NCI-H1092 treated with DMSO at 0.1 percent for 48 hours (cell line): ENCODE data around the gene UBXN11.
A peak's percentile ranks its signal among the peaks of the same experiment; 100 is the strongest.
"Not testable (repeated sequence)": the region's sequence is repeated elsewhere in the genome, so short reads cannot be mapped to it uniquely, and the experiment has no call there.

Experiments used
- DNase-seq: peaks from one replicate; lab custom pipeline; 2025; lab: John Stamatoyannopoulos, UW

Gene UBXN11

DNA sequence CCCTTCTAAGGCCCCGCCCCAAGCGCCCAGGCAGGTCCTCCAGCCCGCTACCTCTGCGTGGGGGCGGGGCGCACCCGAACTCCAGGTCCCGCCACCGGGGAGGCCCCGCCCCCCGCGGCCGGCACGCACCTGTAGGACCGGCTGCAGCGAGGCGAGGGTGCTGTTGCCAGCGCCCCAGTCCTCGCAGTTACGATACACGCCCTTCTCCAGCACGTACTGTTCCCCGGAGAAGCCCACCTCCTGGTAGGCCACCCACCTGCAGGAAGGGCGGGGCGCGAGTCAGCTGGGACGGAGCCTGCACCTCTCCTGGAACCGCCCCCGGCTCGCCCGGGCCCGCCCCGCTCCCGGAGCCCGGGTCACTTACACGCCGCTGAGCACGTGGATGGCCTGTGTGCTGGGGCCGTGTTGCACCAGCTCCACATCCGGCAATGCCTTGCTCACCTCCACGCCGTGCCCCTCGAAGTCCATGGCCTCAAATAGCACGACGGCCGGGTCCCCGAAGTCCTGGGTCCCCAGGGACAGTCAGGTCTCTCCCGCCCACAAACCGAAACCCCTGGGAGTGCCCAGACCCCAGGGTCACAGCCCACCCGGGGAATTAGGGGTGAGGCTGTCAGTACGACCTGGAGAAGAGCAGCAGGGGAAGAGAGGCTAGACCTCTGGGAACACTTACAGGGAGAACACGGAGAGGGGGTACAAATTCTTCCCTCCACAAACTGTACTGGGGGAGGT, 30.2 kb upstream of the UBXN11 start:
- DNase-seq = peak; percentile 33

DNA sequence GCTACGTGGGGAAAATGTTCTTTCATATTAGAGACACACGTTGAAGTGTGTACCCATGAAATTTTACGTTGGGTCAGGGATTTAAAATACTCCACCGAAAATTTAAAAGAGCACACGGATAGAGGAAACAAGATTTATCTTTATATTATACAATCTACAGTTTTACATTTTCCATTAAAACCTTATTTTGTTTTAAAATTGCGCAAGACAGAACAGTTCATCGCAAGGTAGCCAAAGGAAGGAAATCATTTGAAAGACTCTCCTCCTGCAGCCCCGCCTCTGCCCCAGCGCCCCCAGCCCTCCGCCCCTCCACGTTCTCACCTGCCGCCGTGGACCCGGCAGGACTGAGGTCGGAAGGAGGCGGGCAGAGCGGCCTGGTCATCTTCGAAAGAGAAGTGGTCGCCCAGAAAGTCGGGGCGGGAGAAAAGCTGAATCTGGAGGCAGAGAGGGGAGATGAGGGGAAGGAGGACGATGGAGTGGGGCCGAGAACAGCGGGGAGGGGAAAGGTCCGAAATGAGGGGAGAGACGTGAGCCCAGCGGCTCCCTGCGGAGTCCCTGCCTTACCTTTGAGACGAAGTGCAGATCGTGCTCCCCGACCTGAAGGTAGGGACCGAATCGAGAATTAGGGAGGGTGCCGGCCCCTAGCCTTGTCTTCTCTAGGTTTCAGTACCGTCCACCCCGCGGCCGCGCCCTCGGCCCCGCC, 29.5 kb upstream of the UBXN11 start:
- no peak for DNase-seq

DNA sequence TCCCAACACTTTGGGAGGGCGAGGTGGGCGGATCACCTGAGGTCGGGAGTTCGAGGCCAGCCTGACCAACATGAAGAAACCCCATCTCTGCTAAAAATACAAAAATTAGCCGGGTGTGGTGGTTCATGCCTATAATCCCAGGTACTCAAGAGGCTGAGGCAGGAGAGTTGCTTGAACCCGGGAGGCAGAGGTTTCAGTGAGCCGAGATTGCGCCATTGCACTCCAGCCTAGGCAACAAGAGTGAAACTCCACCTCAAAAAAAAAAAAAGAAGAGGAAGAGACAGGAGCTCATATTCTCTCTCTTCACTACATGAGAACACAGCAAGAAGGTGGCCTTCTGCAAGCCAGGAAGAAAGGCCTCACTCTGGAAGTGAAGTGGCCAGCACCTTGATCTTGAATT, 26.9 kb upstream of the UBXN11 start:
- not testable (repeated sequence) for DNase-seq

DNA sequence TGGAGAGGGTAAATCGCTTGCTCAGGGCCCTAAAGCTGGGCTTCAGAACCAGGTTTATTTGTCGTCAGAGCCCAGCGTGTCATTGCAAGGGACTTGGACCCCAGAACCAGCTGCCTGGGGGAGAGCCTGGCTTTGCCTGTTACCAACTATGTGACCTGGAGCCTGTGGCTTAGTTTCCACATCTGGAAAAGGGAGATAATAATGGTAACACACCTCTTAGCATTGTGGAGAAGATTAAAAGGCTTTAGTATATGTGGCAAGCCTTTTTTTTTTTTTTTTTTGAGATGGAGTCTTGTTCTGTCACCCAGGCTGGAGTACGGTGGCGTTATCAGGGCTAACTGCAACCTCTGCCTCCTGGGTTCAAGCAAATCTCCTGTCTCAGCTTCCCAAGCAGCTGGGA, 23.8 kb upstream of the UBXN11 start:
- no peak for DNase-seq

DNA sequence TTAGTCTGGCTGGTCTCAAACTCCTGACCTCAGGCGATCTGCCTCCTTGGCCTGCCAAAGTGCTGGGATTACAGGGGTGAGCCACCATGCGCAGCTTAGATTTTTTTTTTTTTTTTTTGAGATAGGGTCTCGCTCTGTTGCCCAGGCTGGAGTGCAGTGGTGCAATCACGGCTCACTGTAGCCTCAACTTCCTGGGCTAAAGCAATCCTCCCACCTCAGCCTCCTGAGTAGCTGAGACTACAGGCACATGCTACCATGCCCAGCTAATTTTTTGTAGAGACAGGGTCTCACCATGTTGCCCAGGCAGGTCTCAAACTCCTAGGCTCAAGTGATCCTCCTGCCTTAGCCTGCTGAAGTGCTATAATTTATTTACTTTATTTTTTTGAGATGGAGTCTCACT, 22.9 kb upstream of the UBXN11 start:
- DNase-seq = not testable (repeated sequence)

DNA sequence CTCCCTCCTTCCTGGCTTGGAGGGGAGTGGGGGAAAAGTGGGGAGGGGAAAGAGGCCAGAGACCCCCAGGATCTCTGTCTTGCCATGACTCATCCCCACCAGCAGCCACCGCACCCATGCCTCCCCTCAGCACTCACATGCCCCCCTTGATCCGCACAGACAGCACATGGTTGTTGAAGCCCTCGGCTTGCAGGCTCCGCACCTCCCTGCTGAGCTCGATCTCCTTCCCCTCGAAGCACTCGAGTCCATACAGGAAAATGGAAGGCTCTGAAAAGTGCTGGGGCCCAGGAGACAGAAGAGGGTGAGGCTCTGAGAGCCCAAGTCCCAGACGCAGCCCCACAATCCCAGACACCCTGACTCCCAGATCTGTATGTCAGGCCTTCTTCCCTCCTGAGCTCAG, 22.2 kb upstream of the UBXN11 start:
- no peak for DNase-seq

DNA sequence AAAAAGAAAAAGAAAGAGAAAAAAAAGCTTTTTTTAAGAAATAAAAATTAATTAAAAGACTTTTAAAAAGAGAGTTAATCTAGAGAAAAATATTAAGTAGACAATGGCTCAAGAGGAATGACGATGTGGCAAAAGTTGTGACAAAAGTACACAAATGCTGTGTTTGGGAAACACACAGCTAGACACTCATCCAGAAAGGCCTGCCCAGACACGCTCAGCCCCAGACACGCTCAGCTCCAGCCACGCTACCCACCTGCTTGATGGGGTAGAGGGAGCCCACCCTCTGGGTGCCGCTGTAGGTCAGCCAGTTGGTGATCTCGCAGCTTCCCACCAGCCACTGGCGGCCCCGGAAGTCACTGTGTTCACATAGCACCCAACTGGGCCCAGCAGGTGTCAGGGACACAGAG, 21.5 kb upstream of the UBXN11 start:
- DNase-seq = no peak

DNA sequence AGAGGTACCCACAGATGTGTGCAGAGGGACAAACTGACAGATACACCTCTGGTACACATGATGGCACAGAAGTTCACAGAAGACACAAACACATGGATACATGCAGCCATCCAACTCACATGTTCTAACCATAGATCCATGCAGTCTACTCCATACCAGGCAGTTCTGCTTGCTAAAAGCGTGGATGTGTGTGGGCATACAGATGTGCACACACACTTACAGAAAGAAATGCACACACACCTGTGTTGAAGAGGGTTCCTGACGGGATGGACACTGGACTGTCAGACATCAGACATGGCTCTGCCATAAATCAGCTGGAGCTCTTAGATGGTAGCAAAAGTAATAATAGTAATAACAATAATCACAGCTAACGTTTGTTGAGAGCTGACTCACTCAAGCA, 18.1 kb upstream of the UBXN11 start:
- DNase-seq = no peak

DNA sequence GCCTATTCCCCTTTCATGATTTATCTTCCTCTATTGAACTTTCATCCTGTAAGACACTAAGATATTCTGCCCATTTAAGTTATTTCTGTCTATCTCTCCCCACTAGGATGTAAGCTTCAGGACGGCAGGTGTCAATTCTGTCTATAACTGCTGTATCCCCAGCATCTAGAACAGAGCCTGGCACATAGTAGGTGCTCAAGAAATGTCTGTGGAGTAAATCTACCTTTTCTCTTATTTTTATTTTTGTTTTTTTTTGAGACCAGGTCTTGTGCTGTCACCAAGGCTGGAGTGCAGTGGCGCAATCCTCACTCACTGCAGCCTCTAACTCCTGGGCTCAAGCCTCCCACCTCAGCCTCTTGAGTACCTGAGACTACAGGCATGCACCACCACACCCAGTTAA, 16.9 kb upstream of the UBXN11 start:
- no peak for DNase-seq

DNA sequence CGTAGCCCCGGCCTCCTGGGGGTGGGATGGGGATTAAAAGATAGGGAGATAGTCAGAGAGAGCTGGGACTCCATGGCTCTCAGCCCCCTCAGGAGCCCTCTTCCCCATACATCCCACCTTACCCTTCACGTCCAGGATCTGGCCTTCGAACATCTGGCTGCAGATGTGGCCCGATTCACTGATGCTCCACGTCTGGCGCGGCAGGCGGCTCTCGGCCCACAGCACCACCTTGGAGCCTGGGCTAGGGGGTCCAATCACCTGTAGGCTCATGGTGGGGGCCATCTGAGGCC, 15.6 kb upstream of the UBXN11 start:
- no peak for DNase-seq

DNA sequence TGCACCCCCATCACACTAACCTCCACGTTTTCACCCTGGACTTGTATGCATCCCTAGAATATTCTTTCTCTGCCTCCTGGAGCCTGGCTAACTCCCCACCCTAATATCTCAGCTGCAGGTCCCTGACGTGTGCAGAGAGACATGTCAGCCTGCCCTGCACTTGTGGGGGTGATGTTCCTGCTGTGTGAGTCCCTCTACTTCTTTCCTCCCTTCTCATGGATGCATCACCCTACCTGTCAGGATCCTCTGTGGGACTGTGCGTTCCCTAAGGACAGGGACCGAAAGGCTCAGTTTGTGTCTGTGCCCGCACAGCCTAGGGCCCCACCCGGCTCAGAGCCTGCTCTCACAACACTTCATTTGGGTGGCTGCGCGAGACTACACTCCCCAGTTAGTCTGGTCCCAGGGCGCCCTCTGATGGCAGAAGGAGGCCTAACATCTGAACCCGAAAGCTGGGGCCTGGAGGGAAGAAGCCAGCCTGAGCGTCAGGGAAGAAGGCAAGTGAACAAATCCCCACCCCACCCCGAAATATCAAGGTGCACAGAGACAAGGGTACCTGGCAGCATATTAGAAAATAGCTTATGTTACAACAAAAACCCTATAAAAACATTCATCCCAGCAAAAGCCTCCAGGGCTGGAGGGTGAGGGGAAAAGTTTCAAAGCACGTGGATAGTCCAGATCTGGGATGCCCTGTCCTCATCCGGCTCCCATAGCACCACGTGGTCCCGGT, 15.0 kb upstream of the UBXN11 start:
- peak; percentile 78 for DNase-seq

DNA sequence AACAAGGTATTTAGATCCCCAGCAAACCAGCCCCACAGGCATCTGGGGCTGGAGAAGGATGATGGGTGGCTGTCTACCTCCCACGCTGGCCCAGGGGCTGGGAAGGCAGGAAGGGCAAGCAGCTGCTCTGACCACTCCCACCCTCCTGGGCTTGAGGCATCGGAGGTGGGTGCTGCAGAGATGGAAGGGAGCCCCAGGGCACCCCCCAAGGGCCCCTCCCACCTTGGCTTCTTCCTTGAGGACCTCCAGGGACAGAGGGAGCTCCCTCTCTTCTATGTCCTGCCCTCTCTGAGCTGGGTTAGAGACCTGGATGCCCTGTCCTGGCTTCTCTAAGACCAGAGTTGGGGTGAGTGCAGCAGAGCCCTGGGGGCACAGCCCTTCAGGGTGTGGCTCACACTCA, 14.5 kb upstream of the UBXN11 start:
- DNase-seq = no peak

DNA sequence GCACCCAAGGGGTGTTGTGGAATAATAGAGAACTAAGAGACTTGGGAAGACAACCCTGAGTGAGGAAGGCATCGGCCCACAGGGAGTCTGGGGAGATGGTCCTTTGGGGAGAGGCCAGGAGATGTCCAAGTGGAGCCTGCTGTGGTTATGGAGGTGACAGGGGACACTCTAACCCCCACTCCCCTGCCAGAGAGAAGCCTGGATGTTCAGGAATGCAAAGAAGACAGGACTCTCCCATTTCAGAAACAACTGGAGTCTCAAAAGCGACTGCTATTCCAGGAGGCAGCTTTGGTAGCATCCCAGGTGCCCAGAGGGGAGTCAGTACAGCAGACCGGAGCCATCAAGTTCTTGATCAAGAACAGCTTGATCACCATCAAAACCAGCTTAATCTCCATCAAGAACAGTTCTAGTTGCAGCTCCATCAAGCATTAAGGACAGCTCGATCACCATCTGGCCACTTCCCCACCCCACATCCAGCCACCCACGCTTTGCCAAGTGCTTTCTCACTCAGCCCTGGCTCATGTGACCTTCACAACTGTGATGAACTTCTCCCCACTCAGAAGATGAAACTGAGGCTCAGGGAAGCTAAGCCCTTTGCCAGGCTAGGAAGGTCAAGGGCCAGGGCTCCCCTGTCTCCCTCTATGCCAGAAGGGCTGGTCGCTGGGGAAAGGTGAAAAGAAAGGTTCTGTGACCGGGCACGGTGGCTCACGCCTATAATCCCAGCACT, 12.1 kb upstream of the UBXN11 start:
- no peak for DNase-seq

DNA sequence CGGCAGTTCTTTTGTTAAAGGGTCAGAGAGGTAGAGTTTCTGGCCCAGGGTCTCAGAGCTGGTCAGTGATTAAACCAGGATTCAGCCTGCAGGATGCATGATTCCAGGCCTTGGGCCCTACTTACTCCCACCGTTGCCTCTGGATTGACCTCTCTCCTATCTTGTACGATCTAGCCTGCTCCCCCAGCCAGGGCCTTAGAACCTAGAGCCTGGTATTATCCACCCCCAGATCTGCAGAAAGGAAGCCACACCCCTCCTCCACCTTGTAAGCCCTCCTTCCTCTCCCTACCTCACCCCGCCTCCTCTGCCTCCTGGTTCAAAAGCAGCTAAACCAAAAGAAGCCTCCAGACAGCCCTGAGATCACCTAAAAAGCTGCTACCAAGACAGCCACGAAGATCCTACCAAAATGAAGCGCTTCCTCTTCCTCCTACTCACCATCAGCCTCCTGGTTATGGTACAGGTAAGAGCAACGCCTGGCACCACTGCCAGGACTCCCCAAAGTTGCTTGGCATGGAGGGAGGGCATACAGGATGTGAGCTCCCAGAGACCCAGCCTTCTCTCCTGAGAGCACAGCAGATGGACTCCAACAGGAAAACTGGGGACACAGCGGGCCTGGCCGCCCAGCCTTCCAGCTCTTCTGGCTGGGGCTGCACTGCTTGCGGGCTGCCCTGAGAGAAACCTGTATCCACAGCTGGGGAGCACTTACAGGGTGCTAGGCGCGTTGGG, 11.3 kb upstream of the UBXN11 start, which contains the start of gene CD52:
Gene CD52 (plus strand): TSS at position 347 of the 726 bp plus-strand sequence. CDS start 60 bp downstream, at position 407.
- DNase-seq = no peak

DNA sequence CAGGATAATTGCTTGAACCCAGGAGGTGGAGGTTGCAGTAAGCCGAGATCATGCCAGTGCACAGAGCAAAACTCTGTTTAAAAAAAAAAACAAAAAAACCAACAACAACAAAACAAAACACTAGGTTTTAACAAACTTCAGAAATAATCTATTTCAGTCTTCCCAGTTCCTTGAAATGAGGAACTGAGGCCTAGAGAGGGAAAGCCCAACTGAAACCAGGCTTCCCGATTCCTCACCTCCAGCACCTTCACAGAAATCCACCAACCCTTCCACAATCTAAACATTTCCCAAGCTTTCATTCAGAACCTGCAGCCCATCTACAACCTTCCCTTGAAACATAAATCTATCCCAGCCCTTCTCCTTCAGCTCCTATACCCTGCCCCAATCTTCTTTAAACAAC, 10.7 kb upstream of the UBXN11 start:
- DNase-seq = no peak

DNA sequence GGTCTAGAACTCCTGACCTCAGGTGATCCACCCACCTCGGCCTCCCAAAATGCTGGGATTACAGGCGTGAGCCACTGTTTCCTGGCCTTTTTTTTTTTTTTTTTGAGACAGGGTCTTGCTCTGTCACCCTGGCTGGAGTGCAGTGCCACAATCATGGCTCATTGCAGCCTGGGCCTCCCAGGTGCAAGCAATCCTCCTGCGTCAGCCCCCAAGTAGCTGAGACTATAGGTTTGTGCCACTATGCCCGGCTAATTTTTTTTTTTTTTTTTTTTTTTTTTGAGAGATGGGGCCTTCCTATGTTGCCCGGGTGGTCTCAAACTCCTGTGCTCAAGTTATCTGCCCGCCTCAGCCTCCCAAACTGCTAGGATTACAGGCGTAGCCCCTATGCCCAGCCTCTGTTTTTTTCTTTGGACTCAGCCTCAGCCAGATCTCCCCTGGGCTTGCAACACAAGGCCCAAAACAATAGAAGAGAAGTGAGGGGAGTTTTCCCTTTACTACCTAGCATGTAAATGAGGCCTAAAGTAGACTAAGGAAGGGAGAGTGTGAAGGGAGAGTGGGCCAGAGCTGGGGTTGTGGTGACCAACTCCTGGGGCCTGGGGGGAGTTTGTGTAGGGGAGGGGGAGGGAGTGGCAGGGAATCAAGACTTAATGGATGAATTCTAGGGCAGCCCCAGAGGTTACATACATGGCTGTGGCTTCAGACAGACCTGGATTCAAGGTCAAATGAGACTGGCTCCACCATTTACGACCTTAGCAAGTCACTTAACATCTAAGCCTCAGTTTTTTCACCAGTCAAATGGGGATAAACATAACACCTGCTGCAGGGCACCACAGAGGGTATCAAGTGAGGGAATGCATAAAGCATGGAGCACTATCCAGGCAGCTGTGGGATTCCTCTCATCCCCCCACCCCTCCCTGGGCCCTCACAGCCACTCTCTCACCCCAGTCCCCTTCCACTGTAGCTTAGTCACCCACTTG, 9.7 kb upstream of the UBXN11 start:
- no peak for DNase-seq

DNA sequence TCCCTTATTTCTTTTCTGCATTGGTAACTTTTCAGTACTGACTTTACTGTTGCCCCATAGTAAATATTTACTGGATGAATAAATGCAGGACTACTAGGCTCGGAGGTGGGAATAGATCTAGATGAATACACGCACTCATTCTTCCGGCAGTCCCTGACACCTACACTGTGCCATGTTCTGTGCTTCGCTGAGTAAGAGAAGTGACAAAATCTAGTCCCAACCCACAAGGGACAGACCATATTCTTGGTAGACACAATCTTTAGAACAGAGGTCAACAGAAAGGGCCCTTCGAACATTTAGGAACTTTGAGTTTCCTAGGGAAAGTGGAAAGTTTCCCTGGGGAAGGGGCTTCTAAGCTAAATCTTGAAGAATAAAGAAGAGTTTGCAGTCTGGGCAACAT, 8.1 kb upstream of the UBXN11 start:
- no peak for DNase-seq

DNA sequence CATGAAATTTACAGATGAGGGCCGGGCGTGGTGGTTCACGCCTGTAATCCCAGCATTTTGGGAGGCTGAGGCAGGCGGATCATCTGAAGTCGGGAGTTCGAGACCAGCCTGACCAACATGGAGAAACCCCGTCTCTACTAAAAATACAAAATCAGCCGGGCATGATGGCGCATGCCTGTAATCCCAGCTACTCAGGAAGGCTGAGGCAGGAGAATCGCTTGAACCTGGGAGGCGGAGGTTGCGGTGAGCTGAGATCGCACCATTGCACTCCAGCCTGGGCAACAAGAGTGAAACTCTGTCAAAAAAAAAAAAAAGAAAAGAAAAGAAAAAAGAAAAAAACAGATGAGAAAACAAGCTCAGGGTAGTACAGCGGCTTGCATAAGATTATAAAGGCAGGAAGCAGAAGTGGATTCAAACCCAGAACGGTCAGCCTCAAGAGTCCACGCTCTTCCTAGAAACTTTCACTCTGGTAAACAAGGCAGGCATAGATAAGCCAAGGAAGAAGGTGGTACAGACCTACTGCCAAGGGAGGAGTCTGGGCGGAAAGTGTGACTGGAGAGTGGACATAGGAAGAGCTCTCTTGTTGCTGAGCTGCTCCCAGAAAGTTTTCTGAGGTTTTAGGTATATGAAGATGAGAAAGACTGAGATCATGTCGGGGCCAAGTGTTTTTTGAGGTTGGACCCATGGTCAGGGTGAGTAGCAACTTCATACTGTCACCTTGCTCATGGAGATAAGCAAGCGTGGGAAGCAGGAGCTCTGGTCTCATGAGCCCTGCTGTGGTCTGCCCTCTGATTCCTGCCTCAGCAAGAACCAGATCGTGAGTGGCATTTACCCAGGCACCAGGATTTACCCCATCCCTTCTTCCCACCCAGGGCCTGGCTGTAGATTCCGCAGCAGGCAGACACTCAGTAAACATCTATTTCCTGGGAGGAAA, 1.8 kb upstream of the UBXN11 start:
- DNase-seq = not testable (repeated sequence)

DNA sequence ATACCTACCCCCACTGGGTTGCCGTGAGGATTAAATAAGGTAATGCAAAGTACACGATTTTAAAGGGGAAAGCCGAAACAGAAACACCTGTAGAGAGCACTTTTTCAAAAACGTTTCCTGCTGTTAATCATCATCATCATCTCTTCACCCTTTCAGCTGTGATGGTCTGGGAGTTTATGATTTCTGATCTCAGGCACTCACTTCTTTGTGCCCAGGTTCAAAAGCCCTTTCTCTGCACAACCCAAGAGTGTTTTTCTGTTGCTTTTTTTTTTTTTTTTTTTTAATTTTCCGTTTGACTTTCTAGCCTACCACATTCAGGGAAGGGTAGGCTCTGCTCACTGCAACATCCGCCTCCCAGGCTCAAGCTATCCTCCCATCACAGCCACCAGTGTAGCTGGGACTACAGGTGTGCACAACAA, 936 bp upstream of the UBXN11 start:
- no peak for DNase-seq
